Ishikawa (cell line): ENCODE measurements around the gene SENP1.

Source experiments
- CEBPB ChIP-seq: IDR thresholded peaks from 2 replicates; pipeline ENCODE4 v1.6.1; 2012
- CREB1 ChIP-seq: IDR thresholded peaks from 2 replicates; pipeline ENCODE4 v1.6.1; 2012; ENCODE audit warnings: low read depth
- EP300 ChIP-seq: IDR thresholded peaks from 2 replicates; pipeline ENCODE4 v1.6.1; 2012; ENCODE audit warnings: borderline replicate concordance
- NFIC ChIP-seq: IDR thresholded peaks from 2 replicates; pipeline ENCODE4 v1.6.1; 2012
- RAD21 ChIP-seq: IDR thresholded peaks from 2 replicates; pipeline ENCODE4 v1.6.1; 2012; ENCODE audit warnings: low read depth
- REST ChIP-seq: IDR thresholded peaks from 2 replicates; pipeline ENCODE4 v1.6.1; 2012; ENCODE audit warnings: low read depth, mild to moderate bottlenecking
- TAF1 ChIP-seq: IDR thresholded peaks from 2 replicates; pipeline ENCODE4 v1.6.1; 2012; ENCODE audit warnings: low read depth, mild to moderate bottlenecking
- TCF12 ChIP-seq: IDR thresholded peaks from 2 replicates; pipeline ENCODE4 v1.6.1; 2012; ENCODE audit warnings: low read depth
- USF1 ChIP-seq: IDR thresholded peaks from 2 replicates; pipeline ENCODE4 v1.6.1; 2012
- YY1 ChIP-seq: IDR thresholded peaks from 2 replicates; pipeline ENCODE4 v1.6.1; 2012; ENCODE audit warnings: low read depth
- ZBTB7A ChIP-seq: IDR thresholded peaks from 2 replicates; pipeline ENCODE4 v1.6.1; 2012; ENCODE audit warnings: low read depth

GRCh38 chr12:48123169-48123568 lies 17.3 kb upstream of the SENP1 start:
- no peak for TF ChIP-seq CEBPB
- no peak for TF ChIP-seq USF1
- no peak for TF ChIP-seq YY1
- TF ChIP-seq EP300 = no peak
- no peak for TF ChIP-seq RAD21
- no peak for TF ChIP-seq CREB1
- no peak for TF ChIP-seq TAF1
- TF ChIP-seq ZBTB7A = no peak
- no peak for TF ChIP-seq NFIC
- TF ChIP-seq REST = no peak
- no peak for TF ChIP-seq TCF12
